Skin of body (tissue), 2 donors: Measurements from ENCODE around the gene LHX6. TPM values are rescaled to one million over a fixed set of nuclear protein-coding genes. Genes with fewer than 3 reads are reported as not detected.

Experiments used
- DNase-seq: peaks from one replicate; lab custom pipeline; 2025; lab: John Stamatoyannopoulos, UW
- total RNA-seq: library from RNA; depleted of rRNA; stranded (reverse); fragments of >200 nt; gene quantifications from one replicate; pipeline ENCODE4 v1.2.3, GENCODE V29; 2014

LHX6 gene
- total RNA-seq, 1 donor from 2014 or later: 0.99 TPM

DNA sequence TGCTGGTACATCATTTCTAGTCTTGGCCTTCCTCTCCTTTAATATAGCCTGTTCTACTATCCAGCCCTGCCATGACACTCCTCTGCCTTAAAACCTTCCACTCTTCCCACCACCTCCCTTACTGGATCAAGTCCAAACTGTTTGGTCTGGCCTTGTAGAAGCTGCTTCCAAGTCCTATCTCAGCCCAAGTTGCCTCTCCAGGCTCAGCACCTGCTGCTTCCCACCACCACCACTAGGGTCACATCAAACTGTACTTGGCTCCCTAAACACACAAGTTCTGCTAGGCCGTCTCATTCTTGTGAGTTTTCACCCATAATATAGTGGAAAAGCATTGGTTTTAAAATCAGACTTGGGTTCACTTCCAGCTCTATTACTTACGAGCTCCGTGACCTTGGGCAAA lies 70.6 kb downstream of the LHX6 start:
- DNase-seq: no peak

DNA sequence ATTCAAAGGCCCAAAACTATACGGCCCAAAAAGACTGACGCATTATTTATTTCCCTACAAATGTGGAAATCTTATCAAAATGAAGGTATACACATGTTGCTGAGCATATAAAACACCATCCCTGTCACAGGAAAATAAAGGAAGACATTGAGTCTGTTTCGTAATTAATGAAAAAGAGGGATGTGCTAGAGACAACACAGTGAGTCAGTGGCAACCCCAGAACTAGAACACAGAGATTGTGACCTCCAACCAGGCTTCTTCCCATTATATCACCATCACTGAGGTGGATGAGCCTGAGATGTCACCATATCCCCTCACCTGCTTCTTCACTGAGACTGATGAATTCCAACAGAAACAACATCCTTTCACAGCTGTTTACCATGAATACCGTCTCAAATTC lies 73.0 kb downstream of the LHX6 start:
- DNase-seq: no peak

Other genes starting within 250 kb of the LHX6 start
- 6.7 TPM for gene TTLL11, start 135.6 kb downstream of the LHX6 start, total RNA-seq
- gene NDUFA8, start 69.2 kb downstream of the LHX6 start, total RNA-seq: 27.1 TPM
- gene MORN5, start 69.0 kb downstream of the LHX6 start, total RNA-seq: not detected
- gene RBM18, start 35.9 kb upstream of the LHX6 start, total RNA-seq: 9.2 TPM
- gene MRRF, start 35.9 kb upstream of the LHX6 start, total RNA-seq: 27.4 TPM
- gene PTGS1, start 142.1 kb upstream of the LHX6 start, total RNA-seq: 4.7 TPM
- not detected for gene OR1J1, start 249.0 kb upstream of the LHX6 start, total RNA-seq